HG03469 (cell line): ENCODE data around the gene ITIH3.

ENCODE experiments used
- ATAC-seq: cut with Tn5 transposase; IDR thresholded peaks from one replicate; pipeline ENCODE4 v1.9.1; 2021; ENCODE audit warnings: mild to moderate bottlenecking, moderate library complexity, moderate number of reproducible peaks; ENCODE audit not compliant: unreplicated experiment

Gene ITIH3

DNA sequence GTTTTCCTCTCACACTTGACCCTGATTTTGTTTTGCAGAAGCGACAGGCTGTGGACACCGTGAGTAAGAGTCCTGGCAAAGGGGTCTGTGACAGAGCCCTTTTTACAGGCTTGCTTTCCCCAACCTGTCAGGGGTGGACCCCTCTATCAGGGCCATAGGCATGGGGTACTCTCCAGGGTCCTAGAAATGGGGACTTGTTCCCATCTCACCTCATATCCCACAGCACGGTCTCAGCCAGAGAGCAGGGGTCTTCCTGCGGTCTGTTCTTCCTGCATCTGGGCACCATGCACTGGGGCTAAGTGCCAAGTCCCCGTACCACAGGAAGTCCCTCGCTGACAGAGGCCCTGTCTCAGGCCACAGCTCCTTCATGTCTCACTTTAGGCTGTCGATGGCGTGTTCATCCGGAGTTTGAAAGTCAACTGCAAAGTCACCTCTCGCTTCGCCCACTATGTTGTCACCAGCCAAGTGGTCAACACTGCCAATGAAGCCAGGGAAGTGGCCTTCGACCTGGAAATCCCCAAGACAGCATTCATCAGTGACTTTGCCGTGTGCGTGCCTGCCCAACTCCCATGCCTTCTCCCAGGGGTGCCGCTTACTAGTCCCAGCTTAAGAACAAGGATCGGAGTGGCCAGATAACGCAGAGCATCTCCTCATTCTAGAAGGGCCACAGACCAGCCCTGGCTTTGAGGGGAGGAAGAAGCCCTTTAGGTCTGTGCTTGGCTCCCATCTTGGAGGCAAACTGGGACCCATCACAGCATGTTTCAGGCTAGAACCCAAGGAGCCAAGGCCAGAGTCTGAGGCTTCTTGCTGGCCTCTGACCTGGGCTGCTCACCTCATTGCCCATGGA lies 16.4 kb upstream of the ITIH3 start:
- no peak for ATAC-seq

- no peak for ATAC-seq
Observed at GRCh38 chr3:52779011-52779836, 15.4 kb upstream of the ITIH3 start.

GRCh38 chr3:52779837-52780585 lies 14.6 kb upstream of the ITIH3 start:
- ATAC-seq = no peak

GRCh38 chr3:52781741-52782140 lies 12.9 kb upstream of the ITIH3 start:
- ATAC-seq = no peak

- ATAC-seq = no peak
Observed at GRCh38 chr3:52782412-52783210, 12.0 kb upstream of the ITIH3 start.

DNA sequence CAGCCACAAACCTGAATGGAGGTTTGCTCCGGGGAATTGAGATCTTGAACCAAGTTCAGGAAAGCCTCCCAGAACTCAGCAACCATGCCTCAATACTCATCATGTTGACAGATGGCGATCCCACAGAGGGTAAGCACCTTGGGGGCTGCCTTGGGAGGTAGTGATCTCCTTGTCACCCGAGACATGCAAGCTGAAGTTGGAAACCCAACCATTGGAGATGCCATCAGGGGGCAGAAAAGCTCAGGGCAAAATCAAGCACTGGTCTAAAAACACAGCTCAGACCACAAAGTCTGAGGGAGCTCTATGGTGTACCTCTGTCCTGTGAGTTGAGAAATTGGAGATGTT lies 11.4 kb upstream of the ITIH3 start:
- no peak for ATAC-seq

DNA sequence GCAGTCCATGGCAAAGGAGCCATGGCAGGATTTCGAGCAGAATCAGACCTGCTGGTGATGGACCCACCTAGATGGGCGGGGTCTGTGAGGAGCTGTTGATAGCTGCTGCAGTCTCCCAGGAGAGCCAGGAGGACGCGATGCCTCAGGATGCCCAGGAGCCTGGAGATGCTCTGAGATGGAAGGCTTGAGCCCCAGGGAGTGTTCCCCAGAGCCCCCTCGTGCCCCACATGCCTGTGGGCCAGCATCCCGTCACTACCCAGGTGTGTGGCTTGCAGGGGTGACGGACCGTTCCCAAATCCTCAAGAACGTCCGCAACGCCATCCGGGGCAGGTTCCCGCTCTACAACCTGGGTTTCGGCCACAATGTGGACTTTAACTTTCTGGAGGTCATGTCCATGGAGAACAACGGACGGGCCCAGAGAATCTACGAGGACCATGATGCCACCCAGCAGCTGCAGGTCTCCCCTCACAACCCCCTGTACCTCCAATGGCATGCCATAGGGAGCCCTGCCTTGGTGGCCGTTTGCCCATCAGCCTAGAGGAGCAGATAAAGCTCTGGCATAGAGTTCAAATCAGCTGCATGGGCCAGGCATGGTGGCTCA lies 10.5 kb upstream of the ITIH3 start:
- ATAC-seq = no peak

DNA sequence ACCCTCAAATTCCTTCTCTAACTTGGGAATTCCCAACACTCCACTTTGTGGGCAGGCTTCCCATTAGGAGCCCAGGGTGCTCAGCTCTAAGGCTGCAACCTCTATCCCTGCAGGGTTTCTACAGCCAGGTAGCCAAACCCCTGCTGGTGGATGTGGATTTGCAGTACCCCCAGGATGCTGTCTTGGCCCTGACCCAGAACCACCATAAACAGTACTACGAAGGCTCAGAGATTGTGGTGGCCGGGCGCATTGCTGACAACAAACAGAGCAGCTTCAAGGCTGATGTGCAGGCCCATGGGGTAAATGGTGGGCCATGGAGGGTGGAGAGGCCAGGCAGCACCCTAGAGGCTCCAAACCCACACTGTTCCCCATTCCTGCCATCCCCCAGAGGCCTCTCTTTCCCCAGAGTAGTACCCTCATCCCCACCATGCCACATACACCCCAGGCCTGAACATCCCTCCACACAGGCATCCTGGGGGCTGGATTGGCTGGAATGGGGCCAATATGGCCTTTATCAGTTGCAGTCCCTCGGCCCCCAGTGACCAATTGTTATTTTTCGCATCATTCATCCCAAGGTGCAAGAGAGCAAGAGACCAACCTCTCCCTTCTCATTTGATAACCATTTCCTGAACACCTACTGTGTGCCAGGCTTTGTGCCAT lies 9.5 kb upstream of the ITIH3 start:
- no peak for ATAC-seq

DNA sequence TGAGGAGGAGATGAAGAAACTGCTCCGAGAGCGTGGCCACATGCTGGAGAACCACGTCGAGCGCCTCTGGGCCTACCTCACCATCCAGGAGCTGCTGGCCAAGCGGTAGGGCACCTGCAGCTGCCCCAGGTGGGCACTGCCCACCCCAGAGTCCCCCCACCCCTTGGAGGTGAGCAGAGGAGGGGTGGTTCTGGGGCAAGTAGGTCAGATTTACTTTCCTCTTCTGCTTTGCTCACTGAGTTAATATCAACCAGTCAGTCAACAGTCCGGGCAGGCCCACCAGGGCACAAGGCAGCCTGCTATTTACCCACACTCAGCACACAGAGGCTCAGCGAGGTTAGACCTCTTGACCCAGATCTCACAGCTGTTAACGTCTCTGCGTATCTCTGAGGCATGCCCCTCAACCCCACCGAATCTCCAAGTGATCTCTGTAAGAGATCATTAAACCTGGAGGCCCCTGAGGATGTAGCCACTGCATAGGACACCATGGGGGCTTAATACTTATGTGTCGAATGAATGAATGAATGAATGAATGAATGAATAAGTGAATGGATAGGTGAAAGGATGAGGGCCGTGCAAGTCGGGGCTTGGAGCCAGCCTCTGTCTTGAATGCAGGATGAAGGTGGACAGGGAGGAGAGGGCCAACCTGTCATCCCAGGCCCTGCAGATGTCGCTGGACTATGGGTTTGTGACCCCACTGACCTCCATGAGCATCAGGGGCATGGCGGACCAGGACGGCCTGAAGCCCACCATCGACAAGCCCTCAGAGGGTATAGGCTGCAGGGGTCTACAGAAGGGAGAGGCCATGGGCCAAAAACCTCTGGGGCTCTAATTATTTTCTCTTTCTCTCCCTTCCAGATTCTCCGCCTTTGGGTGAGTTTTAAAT lies 8.0 kb upstream of the ITIH3 start:
- no peak for ATAC-seq

GRCh38 chr3:52787246-52787645 lies 7.3 kb upstream of the ITIH3 start:
- ATAC-seq = no peak

GRCh38 chr3:52787672-52788625 lies 6.6 kb upstream of the ITIH3 start:
- ATAC-seq = no peak

DNA sequence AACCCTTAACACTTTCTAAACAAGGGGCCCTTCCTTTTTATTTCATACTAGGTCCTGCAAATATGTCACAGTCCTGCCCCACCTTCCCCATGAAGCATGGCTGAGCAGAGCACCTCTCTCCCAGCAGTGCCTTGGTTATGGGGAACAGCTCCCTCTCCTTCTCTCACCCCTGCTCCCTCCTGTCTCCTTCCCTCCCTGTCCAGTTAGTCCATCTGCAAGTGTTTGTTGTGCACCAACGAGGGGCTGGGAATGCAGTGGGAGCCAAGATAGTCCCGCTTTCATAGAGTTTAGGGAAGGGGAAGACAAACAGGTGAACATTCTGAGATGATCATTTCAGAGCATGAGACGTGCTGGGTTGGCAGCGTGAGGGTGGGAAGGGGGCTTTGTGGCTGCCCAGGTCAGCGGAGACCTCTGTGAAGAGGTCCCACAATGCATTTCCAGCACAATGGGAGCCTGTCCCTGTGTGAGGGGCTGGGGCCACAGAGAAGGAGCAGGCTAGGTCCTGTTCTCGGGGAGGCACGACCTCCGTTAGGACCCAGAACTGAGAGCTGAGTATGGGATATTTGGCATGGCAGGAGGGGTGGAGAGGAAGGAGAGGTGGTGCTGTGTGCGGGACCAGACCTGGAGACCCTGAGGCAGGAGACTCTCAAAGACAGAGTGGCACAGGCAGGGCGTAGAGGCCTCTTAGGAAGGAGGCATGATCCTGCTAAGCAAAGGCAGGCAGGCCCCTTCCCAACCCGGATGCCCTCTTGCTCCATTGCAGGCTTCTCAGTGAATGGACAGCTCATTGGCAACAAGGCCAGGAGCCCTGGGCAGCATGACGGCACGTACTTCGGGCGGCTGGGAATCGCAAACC lies 5.5 kb upstream of the ITIH3 start:
- no peak for ATAC-seq

GRCh38 chr3:52789746-52790040 lies 4.9 kb upstream of the ITIH3 start:
- no peak for ATAC-seq

DNA sequence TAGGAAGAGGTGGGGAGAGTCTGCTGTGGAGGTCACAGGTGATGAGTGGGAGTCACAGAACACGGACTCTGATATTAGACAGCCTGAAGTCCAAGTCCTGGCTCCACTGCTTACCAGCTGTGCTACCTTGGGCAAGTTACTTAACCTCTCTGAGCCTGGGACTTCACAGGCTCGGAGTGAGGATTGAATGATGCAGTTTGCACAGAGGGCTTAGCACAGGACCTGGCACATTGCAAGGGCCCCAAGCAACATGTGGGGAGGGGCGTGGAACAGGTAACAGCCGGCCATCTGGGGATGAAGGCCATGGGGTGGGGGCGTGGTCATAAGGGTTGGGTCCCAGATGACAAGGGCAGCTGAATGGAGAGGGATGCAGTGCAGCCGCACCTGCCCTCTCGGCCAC lies 4.3 kb upstream of the ITIH3 start:
- no peak for ATAC-seq

DNA sequence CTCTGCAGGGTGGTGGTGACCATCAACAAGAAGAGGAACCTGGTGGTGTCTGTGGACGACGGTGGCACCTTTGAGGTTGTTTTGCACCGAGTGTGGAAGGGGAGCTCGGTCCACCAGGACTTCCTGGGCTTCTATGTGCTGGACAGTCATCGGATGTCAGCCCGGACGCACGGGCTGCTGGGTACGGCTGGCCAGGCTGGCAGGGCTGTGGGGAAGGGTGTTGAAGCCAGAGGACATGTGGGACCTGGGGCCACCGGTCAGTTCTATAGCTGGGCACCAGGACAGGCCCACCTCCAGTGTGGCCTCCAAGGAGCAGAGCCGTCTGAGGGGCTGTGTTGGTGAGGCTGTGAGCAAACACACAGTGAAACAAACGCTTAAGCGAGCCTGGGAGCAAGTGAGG lies 3.9 kb upstream of the ITIH3 start:
- ATAC-seq = no peak

DNA sequence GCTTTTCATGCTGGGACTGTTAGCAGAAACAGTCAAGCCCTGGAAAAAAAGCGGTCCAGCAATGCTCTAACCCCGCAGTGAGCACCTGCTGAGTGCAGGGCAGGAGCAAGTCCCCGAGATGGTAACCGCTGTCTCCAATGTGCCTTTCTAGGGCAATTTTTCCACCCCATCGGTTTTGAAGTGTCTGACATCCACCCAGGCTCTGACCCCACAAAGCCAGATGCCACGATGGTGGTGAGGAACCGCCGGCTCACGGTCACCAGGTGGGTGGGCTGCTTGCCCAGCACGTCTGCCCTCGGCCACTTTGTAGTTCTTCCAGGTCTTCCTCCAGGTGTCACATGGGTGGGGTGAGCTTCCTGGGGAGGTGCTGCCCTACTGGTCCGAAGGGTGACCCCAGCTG lies 3.2 kb upstream of the ITIH3 start:
- ATAC-seq = no peak

GRCh38 chr3:52791928-52792327 lies 2.7 kb upstream of the ITIH3 start:
- no peak for ATAC-seq
